HG03575 (cell line): ENCODE measurements around the gene EGFR.

ENCODE experiments used
- ATAC-seq: cut with Tn5 transposase; IDR thresholded peaks from one replicate; pipeline ENCODE4 v1.9.1; 2021; ENCODE audit not compliant: unreplicated experiment, insufficient number of reproducible peaks, low FRiP score; ENCODE audit errors: extremely low read depth

The EGFR gene

DNA sequence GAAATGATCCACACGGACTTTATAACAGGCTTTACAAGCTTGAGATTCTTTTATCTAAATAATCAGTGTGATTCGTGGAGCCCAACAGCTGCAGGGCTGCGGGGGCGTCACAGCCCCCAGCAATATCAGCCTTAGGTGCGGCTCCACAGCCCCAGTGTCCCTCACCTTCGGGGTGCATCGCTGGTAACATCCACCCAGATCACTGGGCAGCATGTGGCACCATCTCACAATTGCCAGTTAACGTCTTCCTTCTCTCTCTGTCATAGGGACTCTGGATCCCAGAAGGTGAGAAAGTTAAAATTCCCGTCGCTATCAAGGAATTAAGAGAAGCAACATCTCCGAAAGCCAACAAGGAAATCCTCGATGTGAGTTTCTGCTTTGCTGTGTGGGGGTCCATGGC is 155.6 kb downstream of the EGFR start:
- ATAC-seq, result no peak

DNA sequence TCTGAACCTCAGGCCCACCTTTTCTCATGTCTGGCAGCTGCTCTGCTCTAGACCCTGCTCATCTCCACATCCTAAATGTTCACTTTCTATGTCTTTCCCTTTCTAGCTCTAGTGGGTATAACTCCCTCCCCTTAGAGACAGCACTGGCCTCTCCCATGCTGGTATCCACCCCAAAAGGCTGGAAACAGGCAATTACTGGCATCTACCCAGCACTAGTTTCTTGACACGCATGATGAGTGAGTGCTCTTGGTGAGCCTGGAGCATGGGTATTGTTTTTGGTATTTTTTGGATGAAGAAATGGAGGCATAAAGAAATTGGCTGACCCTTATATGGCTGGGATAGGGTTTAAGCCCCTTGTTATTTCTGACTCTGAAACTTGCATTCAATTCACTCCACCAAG is 156.0 kb downstream of the EGFR start:
- no peak for ATAC-seq

DNA sequence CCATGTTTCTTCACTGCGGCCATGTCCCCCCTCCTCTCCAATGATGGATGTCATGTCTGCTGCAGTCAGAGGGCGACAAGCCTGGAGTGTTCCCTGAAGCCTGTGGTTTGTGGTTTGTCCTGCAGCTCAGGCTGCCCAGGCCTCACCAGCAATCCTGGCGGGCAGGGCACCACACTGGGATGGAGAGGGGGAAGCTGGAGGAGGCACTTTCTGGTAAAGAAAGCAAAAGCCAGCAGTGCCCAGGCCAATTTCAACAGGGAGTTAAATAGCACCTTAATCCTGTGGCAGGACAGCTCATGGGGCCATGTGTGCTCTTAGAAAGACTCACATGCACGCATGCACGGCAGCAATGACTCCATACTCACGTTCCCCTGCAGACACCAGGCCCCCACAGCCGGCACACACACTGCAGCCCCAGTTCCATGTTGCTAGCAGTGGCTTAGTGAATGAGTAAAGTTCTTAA is 158.3 kb downstream of the EGFR start:
- no peak for ATAC-seq

DNA sequence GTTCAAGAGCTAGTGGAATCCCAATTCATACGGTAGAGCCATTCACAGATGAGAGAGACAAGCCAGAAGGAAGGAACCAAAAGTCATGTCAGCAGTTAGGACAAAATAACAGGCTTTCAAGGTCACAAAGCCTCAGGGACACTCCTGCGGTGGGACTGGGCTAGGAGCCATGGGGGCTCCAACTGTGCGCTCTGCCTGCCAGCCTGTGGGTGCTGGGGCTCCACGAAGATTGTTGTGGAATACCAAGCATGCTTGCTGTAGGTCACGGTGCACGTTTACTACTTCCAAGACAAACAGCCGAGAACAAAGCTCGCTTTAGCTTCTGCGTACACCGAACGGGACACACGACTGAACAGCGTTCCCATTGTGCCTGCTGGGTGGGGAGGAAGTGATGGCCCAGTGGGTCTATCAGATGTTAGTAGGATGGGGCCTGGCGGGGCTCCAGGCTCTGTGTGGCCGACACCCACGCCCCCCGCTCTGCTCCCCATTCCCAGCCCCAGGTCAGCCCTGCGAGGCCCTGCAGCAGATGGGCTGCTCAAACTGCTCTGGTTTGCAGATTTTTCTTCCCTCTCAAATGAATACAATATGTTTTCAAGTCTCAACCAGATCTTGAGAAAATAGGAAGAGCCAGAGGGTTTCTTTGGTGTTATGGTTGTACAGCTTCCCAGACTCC is 158.9 kb downstream of the EGFR start:
- ATAC-seq, result no peak

DNA sequence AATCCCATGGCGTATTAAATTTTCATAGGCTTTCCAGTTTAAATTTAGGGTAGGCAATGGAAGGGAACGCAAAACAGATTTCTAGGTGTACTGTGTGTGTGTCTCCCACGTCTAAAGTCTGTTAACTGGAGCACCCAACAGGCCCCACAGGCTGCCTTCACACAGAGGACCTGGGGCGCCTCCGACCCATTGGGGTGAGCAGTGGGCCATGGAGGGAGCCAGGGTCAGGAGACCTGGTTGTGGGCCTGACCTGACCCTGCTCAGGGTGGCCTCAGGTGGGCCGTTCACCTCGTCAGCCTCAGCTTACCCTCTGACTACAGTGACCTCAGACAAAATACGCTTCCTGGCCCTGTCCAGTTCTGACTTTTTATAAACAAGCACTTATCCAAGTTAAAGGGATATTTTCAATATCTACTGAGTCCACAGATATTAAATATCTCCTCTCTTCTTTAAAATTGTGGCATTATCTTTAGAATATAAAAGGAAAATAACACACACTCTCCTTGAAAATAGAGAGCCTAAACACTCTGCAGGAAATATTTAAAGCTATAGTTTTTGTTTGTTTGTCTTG is 159.6 kb downstream of the EGFR start:
- no peak for ATAC-seq

DNA sequence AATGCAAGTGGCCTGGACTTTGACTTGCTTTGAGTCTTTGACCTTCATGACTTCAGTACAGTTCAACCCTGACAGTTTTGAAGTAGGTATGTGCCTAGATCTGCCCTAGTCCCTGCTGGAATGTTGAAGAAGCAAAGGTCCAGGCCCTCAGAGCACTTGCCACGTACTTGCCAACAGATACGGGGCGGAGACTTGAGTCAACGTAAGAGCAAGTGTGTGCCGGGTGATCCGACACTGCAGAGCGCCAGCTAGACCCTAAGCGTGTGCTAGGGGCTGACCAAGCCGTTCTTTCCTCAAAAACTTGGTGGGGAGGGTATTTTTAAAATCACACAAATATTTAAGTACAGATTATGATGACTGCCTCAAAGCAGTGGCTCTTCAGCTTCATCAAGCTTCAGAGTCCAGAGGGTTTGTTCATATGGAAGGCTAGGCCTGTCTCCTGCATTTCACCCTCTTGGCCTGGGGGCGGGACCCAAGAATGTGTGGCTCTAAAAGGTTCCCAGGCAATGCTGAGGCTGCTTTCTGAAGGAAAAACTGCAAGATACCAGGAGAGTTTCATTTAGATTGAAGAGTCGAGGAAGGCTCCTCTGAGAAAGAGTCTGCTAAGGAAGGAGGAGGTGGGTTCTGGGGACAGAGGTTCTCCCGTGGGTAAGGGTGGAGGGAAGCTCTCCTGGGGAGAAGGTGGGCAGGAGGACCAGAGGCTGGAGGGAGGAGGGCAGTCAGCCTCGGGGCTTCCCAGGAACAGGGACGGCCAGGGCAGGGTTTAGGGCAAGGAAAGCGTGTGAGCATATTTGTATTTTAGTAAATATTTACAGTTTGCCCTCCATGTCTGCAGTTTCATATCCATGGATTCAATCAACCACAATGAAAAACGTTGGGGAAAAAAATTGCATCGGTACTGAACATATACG is 160.3 kb downstream of the EGFR start:
- no peak for ATAC-seq

DNA sequence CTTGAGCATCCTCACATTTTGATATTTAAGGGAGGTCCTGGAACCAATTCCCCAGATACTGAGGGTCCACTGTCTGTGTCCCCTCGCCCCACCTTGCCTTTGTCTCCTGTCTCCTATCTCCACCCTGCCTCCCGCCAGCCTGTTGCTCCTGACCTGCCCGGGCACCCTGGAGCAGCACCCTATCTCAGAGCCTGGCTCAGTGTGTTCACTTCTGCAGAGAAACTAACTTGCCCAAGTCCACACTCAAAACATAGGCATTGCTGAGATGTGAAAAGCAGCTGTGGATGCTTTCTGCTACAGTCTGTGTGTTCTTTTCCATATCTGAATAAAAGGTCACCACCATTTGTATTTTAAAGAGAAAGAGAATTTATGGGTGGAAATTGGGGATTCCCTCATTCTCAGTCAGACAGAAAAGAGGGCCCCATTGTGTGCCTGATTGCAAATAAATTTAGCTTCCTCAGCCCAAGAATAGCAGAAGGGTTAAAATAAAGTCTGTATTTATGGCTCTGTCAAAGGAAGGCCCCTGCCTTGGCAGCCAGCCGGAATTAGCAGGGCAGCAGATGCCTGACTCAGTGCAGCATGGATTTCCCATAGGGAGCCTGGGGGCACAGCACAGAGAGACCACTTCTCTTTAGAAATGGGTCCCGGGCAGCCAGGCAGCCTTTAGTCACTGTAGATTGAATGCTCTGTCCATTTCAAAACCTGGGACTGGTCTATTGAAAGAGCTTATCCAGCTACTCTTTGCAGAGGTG is 161.3 kb downstream of the EGFR start:
- no peak for ATAC-seq

DNA sequence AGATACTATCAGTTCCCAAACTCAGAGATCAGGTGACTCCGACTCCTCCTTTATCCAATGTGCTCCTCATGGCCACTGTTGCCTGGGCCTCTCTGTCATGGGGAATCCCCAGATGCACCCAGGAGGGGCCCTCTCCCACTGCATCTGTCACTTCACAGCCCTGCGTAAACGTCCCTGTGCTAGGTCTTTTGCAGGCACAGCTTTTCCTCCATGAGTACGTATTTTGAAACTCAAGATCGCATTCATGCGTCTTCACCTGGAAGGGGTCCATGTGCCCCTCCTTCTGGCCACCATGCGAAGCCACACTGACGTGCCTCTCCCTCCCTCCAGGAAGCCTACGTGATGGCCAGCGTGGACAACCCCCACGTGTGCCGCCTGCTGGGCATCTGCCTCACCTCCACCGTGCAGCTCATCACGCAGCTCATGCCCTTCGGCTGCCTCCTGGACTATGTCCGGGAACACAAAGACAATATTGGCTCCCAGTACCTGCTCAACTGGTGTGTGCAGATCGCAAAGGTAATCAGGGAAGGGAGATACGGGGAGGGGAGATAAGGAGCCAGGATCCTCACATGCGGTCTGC is 162.2 kb downstream of the EGFR start:
- no peak for ATAC-seq

DNA sequence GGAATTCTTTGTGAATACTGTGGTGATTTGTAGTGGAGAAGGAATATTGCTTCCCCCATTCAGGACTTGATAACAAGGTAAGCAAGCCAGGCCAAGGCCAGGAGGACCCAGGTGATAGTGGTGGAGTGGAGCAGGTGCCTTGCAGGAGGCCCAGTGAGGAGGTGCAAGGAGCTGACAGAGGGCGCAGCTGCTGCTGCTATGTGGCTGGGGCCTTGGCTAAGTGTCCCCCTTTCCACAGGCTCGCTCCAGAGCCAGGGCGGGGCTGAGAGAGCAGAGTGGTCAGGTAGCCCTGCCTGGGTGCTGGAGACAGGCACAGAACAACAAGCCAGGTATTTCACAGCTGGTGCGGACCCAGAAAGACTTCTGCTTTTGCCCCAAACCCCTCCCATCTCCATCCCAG is 162.9 kb downstream of the EGFR start:
- ATAC-seq, result no peak

DNA sequence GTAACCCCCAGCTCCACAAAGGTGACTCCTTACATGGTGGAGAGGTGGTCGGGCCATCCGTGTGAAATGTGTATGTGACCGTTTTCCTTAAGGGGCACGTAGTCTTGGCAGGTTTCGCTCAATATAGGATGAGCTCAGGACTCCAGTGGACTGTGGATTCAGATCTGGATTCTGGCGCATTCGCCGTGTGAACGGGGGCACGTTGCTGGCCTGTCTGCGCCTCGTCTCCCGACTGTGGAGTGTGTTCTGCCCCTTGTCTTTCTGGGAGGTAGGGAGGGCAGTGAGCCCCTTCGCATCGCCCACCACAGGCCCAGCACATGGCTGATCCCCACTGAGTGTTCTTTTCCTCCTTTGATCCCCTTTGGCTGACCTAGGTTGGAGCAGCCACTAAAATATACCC is 165.1 kb downstream of the EGFR start:
- no peak for ATAC-seq

DNA sequence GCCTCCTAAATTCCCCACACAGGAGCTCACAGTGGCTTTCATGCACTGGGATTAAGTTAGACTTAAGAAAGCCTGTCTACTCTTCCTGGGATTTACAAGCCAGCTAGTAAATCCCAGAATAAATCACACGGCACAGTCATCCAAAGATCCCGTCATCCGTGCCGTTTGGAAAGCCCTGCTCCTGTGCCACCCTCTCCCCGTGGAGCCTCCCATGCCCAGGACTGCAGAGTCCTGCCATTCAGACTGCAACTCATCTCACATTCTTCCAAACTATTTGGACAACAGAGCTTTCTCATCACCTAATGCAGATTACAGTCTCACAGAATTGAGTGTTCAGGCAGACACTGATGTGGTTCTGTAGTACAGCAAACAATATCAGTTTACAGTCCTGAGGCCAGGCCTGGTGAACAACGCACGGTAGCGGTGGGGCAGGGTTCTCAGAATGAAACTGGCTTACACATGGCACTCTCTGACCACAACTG is 166.5 kb downstream of the EGFR start:
- ATAC-seq, result no peak

DNA sequence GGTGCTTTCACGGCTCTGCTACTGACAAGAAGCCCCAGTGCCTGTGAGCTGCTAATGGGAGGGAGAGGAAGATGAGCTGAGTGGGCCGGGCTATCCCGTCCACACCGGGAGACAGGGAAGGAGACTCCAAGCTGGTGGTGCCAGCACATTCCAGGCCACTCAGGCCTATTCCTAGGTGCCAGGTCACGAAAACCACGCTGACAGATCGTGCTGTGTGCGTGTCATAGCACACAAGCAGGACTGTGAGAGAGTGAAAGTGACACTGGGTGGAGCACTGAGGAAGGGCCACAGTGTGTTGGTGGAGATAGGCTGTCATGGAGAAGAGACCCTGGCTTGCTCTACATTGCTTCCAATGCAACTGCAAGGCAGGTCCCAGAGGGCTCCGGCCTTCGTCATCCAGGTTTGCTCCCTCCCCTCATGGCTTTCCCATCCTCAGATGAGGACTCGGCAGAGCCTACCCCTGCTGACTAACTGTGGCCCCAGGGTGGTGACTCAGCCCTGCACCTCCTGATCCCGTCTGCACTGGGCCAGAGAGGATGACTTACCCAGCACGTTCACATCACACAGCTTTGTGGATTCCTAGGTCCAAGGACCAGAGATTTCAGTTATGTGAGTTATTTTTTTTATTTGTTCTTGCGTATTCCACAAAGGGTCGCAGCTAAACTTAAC is 167.3 kb downstream of the EGFR start:
- ATAC-seq, result no peak

DNA sequence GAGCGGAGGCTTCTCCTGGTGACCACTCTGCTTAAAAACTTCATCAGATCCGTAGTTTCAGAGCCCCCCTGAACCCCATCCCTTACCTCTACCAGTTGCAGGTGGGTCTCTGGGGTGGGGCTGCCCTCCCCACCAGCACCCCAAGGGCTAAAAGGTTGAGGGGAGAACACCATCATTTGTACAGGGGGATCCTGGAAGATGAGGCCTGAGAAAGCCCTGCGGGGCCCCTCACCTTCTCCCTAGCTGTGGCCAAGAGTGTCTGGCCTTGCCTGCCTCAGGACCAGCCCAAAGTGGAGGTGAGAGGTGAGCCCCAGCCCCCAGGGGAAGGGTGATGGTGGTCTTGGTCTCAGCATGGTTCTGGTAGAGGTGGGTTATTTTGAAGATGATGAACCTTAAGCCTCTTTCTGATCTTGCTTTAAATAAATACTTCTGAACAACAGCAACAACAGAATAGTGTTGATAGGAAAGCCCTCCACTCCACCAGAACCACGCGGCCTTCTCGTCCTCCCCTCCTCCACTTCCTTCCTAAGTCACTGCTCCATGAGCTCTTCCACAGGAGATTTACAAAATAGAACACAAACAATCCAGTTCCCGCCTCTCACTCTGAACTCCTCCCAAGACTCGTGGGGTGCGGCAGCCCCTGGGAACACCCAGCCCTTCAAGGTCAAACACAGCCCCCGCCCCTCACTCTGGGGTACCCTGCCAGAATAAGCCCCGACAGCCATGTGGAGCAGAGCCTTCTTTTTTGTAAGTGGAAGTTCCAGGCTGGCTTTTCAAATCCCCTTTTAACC is 169.1 kb downstream of the EGFR start:
- ATAC-seq, result no peak

DNA sequence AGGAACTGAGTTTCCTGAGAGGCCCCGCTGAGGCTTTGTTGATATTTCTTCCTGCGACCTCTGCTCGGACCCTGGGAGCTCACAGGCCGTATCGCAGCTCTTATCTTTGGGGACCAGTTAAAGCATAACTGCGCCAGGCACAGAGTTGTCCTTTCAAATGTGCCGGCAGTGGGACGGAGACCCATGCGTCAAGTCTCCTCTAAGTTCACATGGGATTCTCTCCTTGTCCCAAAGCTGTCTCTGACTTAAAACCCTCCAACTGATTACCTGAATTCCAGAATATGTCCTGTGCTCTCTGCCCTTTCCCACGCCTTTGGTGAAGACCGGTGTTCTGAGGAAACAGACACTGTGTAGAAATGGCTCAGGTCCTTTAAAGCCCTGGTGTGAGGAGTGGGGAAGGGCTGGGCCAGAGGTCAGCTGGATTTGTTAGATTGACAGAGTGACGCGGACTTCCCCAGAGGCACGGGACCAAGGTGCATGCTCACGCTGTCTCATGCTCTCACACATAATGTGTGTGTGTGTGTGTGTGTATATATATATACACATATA is 169.8 kb downstream of the EGFR start:
- no peak for ATAC-seq

DNA sequence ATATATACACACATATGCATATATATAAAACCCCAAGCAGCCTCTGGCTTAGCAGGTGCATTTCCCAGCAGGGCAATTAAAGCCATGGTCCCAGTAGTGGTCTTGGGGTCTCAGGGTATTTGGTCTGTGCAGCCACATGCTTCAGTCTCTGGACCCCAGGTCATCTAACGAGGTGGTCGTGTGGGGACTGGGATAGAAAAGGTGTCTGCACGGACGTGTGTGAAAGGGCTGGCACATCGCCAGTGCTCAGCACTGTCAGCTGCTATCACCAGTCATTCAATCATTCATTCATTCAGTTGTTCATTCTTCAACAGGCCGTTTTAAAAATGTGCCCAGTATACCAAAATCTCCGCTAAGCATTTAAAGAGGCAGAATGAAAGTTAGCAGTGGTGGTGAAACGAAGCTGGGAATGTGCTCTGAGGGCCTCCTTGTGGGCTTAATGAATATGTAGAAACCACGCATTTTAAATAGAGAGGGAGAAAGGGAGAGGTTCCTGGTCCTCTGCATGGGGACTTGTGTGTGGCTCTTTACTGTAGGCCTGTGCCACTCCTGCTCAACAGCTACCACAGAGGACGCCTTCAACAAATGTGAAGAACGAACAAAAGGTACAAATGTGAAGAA is 170.4 kb downstream of the EGFR start:
- ATAC-seq, result no peak

DNA sequence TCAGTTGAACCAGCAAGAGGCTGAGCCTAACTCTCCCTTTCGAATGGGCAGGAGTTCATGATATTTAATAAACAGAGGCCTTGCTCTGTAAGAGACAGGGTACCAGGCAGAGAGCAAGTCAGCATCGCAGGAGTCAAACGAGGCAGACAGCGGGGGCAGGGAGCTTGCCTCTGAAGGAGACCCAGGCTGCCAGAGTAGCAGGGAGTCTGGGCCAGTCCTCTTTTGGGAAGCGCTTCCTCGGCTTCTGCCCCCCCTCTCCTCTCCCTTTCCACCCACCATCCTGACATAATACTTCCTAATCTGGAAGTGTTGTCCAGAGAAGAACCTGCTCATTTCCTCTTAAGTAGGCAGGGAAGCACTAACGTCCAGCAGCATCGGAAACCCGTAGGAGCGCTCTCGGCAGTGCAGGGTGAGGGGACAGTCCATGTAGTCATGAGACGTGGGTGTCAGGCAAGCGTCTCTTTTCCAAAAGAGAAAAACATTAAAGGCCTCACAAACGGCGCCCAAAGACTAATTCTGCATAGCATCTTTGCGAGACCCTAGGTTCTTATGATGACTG is 171.1 kb downstream of the EGFR start:
- no peak for ATAC-seq
